ENCODE results near the gene C3orf70.
A peak's percentile ranks its signal among the peaks of the same experiment; 100 is the strongest.

Gene C3orf70

GRCh38 chr3:185152410-185153170, at the start of gene C3orf70:
Gene C3orf70, minus strand, starts transcription at chr3:185153060. Its CDS starts 237 bp downstream, at chr3:185152823.
- peak within 1 kb of the TSS; percentile 52 for H3K4me3 ChIP-seq (ENCODE audit: low read length)
- no peak for TF ChIP-seq ZNF274 (IDR thresholded peaks at IDR 0.05; ENCODE audit: low read depth, low read length)

GRCh38 chr3:185200639-185201038, 47.8 kb upstream of the C3orf70 start:
- H3K4me3 ChIP-seq (ENCODE audit: low read length), result no peak overlapping the region
- no peak for TF ChIP-seq ZNF274 (IDR thresholded peaks at IDR 0.05; ENCODE audit: low read depth, low read length)

GRCh38 chr3:185199671-185200070, 46.8 kb upstream of the C3orf70 start:
- no peak overlapping the region for H3K4me3 ChIP-seq (ENCODE audit: low read length)
- TF ChIP-seq ZNF274 (IDR thresholded peaks at IDR 0.05; ENCODE audit: low read depth, low read length), result no peak

GRCh38 chr3:185199206-185199605, 46.3 kb upstream of the C3orf70 start:
- TF ChIP-seq ZNF274 (IDR thresholded peaks at IDR 0.05; ENCODE audit: low read depth, low read length), result no peak
- no peak overlapping the region for H3K4me3 ChIP-seq (ENCODE audit: low read length)

- H3K4me3 ChIP-seq (ENCODE audit: low read length), result no peak overlapping the region
- TF ChIP-seq ZNF274 (IDR thresholded peaks at IDR 0.05; ENCODE audit: low read depth, low read length), result no peak
Observed at GRCh38 chr3:185197068-185197467, 44.2 kb upstream of the C3orf70 start.

- no peak overlapping the region for H3K4me3 ChIP-seq (ENCODE audit: low read length)
- no peak for TF ChIP-seq ZNF274 (IDR thresholded peaks at IDR 0.05; ENCODE audit: low read depth, low read length)
Observed at GRCh38 chr3:185195652-185196051, 42.8 kb upstream of the C3orf70 start.

- H3K4me3 ChIP-seq (ENCODE audit: low read length), result no peak overlapping the region
- no peak for TF ChIP-seq ZNF274 (IDR thresholded peaks at IDR 0.05; ENCODE audit: low read depth, low read length)
Observed at GRCh38 chr3:185188816-185189215, 36.0 kb upstream of the C3orf70 start.

- no peak overlapping the region for H3K4me3 ChIP-seq (ENCODE audit: low read length)
- no peak for TF ChIP-seq ZNF274 (IDR thresholded peaks at IDR 0.05; ENCODE audit: low read depth, low read length)
Observed at GRCh38 chr3:185187391-185187790, 34.5 kb upstream of the C3orf70 start.

GRCh38 chr3:185176750-185177359, 24.0 kb upstream of the C3orf70 start:
- no peak for TF ChIP-seq ZNF274 (IDR thresholded peaks at IDR 0.05; ENCODE audit: low read depth, low read length)
- H3K4me3 ChIP-seq (ENCODE audit: low read length), result no peak overlapping the region

GRCh38 chr3:185175370-185175987, 22.6 kb upstream of the C3orf70 start:
- H3K4me3 ChIP-seq (ENCODE audit: low read length), result no peak overlapping the region; the same call in 1 of the 2 replicates
- no peak for TF ChIP-seq ZNF274 (IDR thresholded peaks at IDR 0.05; ENCODE audit: low read depth, low read length)

GRCh38 chr3:185172086-185173049, 19.5 kb upstream of the C3orf70 start:
- H3K4me3 ChIP-seq (ENCODE audit: low read length), result no peak overlapping the region
- no peak for TF ChIP-seq ZNF274 (IDR thresholded peaks at IDR 0.05; ENCODE audit: low read depth, low read length)

GRCh38 chr3:185164428-185165217, 11.8 kb upstream of the C3orf70 start:
- no peak for TF ChIP-seq ZNF274 (IDR thresholded peaks at IDR 0.05; ENCODE audit: low read depth, low read length)
- no peak overlapping the region for H3K4me3 ChIP-seq (ENCODE audit: low read length)

- no peak overlapping the region for H3K4me3 ChIP-seq (ENCODE audit: low read length)
- no peak for TF ChIP-seq ZNF274 (IDR thresholded peaks at IDR 0.05; ENCODE audit: low read depth, low read length)
Observed at GRCh38 chr3:185162634-185163033, 9.8 kb upstream of the C3orf70 start.

Data from GM08714 (cell line).